HepG2 (cell line): ENCODE measurements around the gene ADM5.
"Not testable (repeated sequence)": the region's sequence is repeated elsewhere in the genome, so short reads cannot be mapped to it uniquely, and the experiment has no call there.

Experiments used
- GABPA ChIP-seq, 2 experiments: IDR thresholded peaks; 2 replicates each; pipeline ENCODE4 v1.6.1; 2011 to 2016; ENCODE audit warnings: low read depth in 2 of 2, low read length in 1 of 2, missing biosample characterization in 1 of 2, missing genetic modification characterization in 1 of 2
- MYC ChIP-seq: sonication (generic); formaldehyde crosslinking; IDR thresholded peaks from 2 replicates; pipeline ENCODE4 v1.9.0; 2021; ENCODE audit warnings: missing genetic modification reagents, borderline replicate concordance
- SAFB2 ChIP-seq: sonication (generic); formaldehyde crosslinking; IDR thresholded peaks from 2 replicates; pipeline ENCODE4 v1.5.1; 2020; ENCODE audit warnings: missing genetic modification reagents, low read depth, mild to moderate bottlenecking, borderline replicate concordance
- TBP ChIP-seq: sonication (generic); formaldehyde crosslinking; IDR thresholded peaks from 2 replicates; pipeline ENCODE4 v1.5.0; 2020; ENCODE audit warnings: missing genetic modification reagents
- ZNF614 ChIP-seq: IDR thresholded peaks from 2 replicates; pipeline ENCODE4 v1.6.1; 2018; ENCODE audit warnings: missing biosample characterization, missing genetic modification reagents, inconsistent platforms, borderline replicate concordance

- TF ChIP-seq SAFB2 (CRISPR knock-in tag); TBP; ZNF614 (CRISPR knock-in tag); GABPA (IDR thresholded peaks at IDR 0.05; ENCODE audit: low read depth, low read length); GABPA (CRISPR knock-in tag; IDR thresholded peaks at IDR 0.05; ENCODE audit: low read depth); MYC (CRISPR knock-in tag): not testable (repeated sequence)
These were observed 30.0 kb downstream of the ADM5 start for GRCh38 chr19:49719420-49719819.
